ENCODE measurements around the gene HSP90AA1.

DNA sequence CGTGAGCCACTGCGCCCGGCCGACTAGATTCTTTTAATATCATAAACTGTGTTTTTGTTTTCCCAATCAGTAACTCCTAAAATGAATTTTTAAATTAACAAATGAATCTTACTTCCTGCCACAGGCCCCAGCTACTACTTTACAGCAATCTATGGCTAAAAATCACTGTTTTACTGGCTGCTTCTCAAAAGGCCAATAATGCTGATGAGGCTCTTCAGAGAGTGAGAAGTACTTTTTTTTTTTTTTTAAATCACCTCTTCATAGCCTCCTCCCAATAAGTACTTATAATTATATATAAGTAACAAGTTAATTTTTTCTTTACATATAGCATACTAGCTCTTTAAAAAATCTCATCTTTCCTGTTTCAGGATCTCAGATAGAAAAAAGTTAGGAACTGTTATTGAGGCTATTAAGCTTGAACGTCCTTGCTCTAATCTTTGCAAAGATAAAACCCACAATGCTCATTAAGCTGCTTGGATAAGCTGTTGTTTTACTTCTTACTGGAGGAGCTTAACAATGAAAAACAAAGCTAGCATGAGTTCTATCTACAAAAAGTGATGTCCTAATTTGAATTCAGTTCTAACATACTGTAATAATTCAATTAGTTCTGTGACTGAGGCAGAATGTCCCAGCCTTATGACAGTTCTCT lies 40.1 kb upstream of the HSP90AA1 start:
- TF ChIP-seq POLR2A (IDR thresholded peaks at IDR 0.05) = no peak
- TF ChIP-seq POLR2AphosphoS5 (IDR thresholded peaks at IDR 0.05) = no peak
